ENCODE results near the gene SERGEF. TPM values are rescaled to one million over a fixed set of nuclear protein-coding genes. Genes with fewer than 3 reads are reported as not detected.

SERGEF gene
- total and polyA plus RNA-seq, 4 donors: 20.2 to 85.0 (median 26.9) TPM

DNA sequence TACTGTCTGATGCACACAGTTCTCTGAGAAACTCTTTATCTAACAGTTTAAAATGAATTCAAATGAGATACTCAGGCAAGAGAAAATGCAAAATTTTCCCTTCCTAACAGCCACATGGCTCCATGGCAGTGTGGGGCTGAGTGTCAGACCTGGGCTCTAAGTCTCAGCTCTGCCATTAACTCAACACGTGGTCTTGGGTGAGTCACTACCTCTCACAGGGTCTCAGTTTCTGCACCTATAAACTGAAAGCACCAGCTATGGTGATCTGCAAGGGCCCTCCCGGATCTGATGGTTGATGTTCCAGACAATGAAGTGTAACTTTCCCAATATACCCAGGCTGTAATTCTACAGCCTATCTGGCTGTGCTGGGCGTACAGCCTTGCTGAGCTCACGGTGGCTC is 207.8 kb downstream of the SERGEF start:
- no peak overlapping the region for H3K4me3 ChIP-seq
- TF ChIP-seq, protein P1, sequence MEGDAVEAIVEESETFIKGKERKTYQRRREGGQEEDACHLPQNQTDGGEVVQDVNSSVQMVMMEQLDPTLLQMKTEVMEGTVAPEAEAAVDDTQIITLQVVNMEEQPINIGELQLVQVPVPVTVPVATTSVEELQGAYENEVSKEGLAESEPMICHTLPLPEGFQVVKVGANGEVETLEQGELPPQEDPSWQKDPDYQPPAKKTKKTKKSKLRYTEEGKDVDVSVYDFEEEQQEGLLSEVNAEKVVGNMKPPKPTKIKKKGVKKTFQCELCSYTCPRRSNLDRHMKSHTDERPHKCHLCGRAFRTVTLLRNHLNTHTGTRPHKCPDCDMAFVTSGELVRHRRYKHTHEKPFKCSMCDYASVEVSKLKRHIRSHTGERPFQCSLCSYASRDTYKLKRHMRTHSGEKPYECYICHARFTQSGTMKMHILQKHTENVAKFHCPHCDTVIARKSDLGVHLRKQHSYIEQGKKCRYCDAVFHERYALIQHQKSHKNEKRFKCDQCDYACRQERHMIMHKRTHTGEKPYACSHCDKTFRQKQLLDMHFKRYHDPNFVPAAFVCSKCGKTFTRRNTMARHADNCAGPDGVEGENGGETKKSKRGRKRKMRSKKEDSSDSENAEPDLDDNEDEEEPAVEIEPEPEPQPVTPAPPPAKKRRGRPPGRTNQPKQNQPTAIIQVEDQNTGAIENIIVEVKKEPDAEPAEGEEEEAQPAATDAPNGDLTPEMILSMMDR (IDR thresholded peaks at IDR 0.05; ENCODE audit: control extremely low read depth, extremely low read depth): no peak
- H3K27me3 ChIP-seq (ENCODE audit: control insufficient read depth in 3 of 3, insufficient read depth in 3 of 3, low read length in 2 of 3): no peaks in the 10 kb centered on the region
- H3K36me3 ChIP-seq (ENCODE audit: control insufficient read depth in 4 of 4, insufficient read depth in 4 of 4, low read length in 4 of 4): no peaks in the 10 kb centered on the region
- H3K4me1 ChIP-seq (ENCODE audit: control insufficient read depth in 5 of 5, insufficient read depth in 5 of 5, low read length in 5 of 5): peaks cover 0 to 1% (median 0%) of the 10 kb centered on the region in 5 donors
- WGBS, 2 donors: 97% methylated on average over 4 of the region's 4 CpGs
- ATAC-seq (ENCODE audit: insufficient read depth, low FRiP score) (no peak), DNase-seq (no peak)
- H3K9me3 ChIP-seq (ENCODE audit: control insufficient read depth in 4 of 4, insufficient read depth in 3 of 4, low read length in 3 of 4): peaks cover 0 to 2% (median 0%) of the 10 kb centered on the region in 4 donors
- H3K27ac ChIP-seq (ENCODE audit: low read depth in 1 of 2, low read length in 1 of 2): no peak overlapping the region
- H3K9ac ChIP-seq (ENCODE audit: insufficient read depth in 1 of 2, low read length in 2 of 2): no peak overlapping the region

DNA sequence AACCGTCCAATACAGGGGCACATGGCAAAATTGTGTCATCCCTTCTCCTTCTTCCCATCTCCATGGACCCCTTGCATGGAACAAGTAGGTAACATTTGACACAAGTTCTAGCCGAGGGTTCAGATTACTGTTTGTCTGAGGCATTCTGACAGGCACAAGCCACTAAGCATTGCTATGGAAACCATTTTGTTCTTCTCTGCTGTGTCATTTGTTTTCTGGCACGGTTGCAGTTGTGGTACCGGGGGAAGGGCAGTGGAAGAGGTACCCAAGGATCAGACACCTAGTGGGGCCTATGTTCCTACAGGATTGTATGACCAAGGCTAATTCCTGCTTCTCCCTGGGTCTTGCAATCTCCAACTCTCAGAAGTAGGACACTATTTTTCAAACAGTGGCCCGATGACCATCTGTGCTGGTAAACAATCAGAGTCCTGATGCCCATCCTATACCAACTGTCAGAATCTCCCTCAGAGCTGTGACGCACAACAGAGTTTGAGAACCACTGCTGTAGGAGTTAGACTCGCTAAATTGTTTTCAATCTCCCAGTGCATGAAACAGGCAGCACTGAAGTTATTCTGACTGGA is 209.0 kb downstream of the SERGEF start:
- H3K9ac ChIP-seq (ENCODE audit: insufficient read depth in 1 of 2, low read length in 2 of 2): no peak overlapping the region
- DNase-seq: no peak
- WGBS, 2 donors: 87 to 90% methylated on average over 7 of the region's 7 CpGs
- ATAC-seq (ENCODE audit: insufficient read depth, low FRiP score): no peak
- H3K27ac ChIP-seq (ENCODE audit: low read depth in 1 of 2, low read length in 1 of 2): no peak overlapping the region
- H3K36me3 ChIP-seq (ENCODE audit: control insufficient read depth in 4 of 4, insufficient read depth in 4 of 4, low read length in 4 of 4): no peaks in the 10 kb centered on the region
- H3K27me3 ChIP-seq (ENCODE audit: control insufficient read depth in 3 of 3, insufficient read depth in 3 of 3, low read length in 2 of 3): no peaks in the 10 kb centered on the region
- H3K4me1 ChIP-seq (ENCODE audit: control insufficient read depth in 5 of 5, insufficient read depth in 5 of 5, low read length in 5 of 5): no peaks in the 10 kb centered on the region
- TF ChIP-seq, protein P1 (IDR thresholded peaks at IDR 0.05; ENCODE audit: control extremely low read depth, extremely low read depth): no peak
- no peaks in the 10 kb centered on the region for H3K9me3 ChIP-seq (ENCODE audit: control insufficient read depth in 4 of 4, insufficient read depth in 3 of 4, low read length in 3 of 4)
- no peak overlapping the region for H3K4me3 ChIP-seq

DNA sequence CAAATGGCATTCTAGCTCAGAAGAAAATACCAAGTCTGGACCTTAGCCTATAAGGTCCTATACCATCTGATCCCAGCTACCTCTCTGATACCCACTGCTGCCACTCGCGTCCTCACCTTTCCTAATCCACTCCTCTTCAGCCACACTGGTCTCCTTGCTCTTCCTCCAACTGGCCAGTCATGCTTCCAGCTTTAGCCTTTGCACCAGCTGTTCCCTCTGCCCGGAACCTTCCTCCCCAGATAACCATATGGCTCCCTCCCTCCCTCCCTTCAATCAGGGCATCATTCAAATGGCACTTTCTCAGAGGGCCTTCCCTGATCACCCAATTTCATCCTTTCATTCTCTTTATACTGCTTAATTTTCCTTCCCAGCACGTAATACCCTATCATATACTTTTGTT is 210.4 kb downstream of the SERGEF start:
- Histone ChIP-seq H3K36me3 (ENCODE audit: control insufficient read depth in 4 of 4, insufficient read depth in 4 of 4, low read length in 4 of 4) (no peaks in the 10 kb centered on the region), H3K27ac (ENCODE audit: low read depth in 1 of 2, low read length in 1 of 2) (no peak overlapping the region), H3K27me3 (ENCODE audit: control insufficient read depth in 3 of 3, insufficient read depth in 3 of 3, low read length in 2 of 3) (no peaks in the 10 kb centered on the region), H3K4me1 (ENCODE audit: control insufficient read depth in 5 of 5, insufficient read depth in 5 of 5, low read length in 5 of 5) (no peaks in the 10 kb centered on the region), H3K9ac (ENCODE audit: insufficient read depth in 1 of 2, low read length in 2 of 2) (no peak overlapping the region), H3K4me3 (no peak overlapping the region), H3K9me3 (ENCODE audit: control insufficient read depth in 4 of 4, insufficient read depth in 3 of 4, low read length in 3 of 4) (no peaks in the 10 kb centered on the region)
- TF ChIP-seq, protein P1 (IDR thresholded peaks at IDR 0.05; ENCODE audit: control extremely low read depth, extremely low read depth): no peak
- WGBS, 2 donors: 92 to 96% methylated on average over 4 of the region's 4 CpGs
- ATAC-seq (ENCODE audit: insufficient read depth, low FRiP score): no peak
- DNase-seq: no peak

DNA sequence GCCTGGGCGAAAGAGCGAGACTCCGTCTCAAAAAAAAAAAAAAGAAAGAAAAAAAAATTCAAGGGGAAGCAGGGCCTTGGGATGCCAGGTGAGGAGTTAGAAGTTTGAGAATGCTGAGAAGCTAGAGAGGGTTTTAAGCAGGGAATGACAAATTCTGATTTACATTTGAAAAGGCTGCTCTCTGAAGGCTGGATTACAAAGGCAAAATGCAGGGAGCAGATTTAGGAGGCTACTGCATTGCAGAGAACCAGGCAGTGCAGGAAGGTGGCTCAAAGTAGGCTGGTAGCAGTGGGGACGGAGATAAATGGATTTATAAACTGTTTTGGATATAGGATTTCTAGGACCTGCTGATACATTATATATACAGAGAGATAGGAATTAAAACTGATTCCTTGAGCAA is 211.7 kb downstream of the SERGEF start:
- no peak for ATAC-seq (ENCODE audit: insufficient read depth, low FRiP score)
- H3K9ac ChIP-seq (ENCODE audit: insufficient read depth in 1 of 2, low read length in 2 of 2): no peak overlapping the region
- no peaks in the 10 kb centered on the region for H3K36me3 ChIP-seq (ENCODE audit: control insufficient read depth in 4 of 4, insufficient read depth in 4 of 4, low read length in 4 of 4)
- no peaks in the 10 kb centered on the region for H3K4me1 ChIP-seq (ENCODE audit: control insufficient read depth in 5 of 5, insufficient read depth in 5 of 5, low read length in 5 of 5)
- no peak overlapping the region for H3K27ac ChIP-seq (ENCODE audit: low read depth in 1 of 2, low read length in 1 of 2)
- H3K9me3 ChIP-seq (ENCODE audit: control insufficient read depth in 4 of 4, insufficient read depth in 3 of 4, low read length in 3 of 4): no peaks in the 10 kb centered on the region
- DNase-seq: no peak
- no peak overlapping the region for H3K4me3 ChIP-seq
- H3K27me3 ChIP-seq (ENCODE audit: control insufficient read depth in 3 of 3, insufficient read depth in 3 of 3, low read length in 2 of 3): no peaks in the 10 kb centered on the region
- WGBS, 2 donors: 94 to 100% methylated on average over 3 to 4 of the region's 4 CpGs
- TF ChIP-seq, protein P1 (IDR thresholded peaks at IDR 0.05; ENCODE audit: control extremely low read depth, extremely low read depth): no peak

All from lung (tissue), 12 donors.